Natural killer cell treated with Interleukin-12 subunit alpha and Interleukin-12 subunit beta and Interleukin-15 and Interleukin-18, amount 100 ng/mL, for 72 hours (primary cell): Measurements from ENCODE around the gene SNTG2. TPM values are rescaled to one million over a fixed set of nuclear protein-coding genes. Genes with fewer than 3 reads are reported as not detected.
A peak's percentile ranks its signal among the peaks of the same experiment; 100 is the strongest.

ENCODE experiments used
- ATAC-seq, 2 donors: fragments of 150-1000 bp; cut with Tn5 transposase in 1 of 2; sonication (Bioruptor Pico), chemical (Tn5 transposase) in 1 of 2; 2 replicates each; pipeline ENCODE4 v1.10.0; 2021
- DNase-seq: peaks from one replicate; pipeline ENCODE4 v3.0.0; 2022; ENCODE audit warnings: low spot score
- H3K27ac Mint-ChIP-seq, 2 donors: 1 replicate in 1 of 2; 2 replicates in 1 of 2; pipeline ENCODE4 v1.8.0; 2022; ENCODE audit warnings: mixed read lengths in 2 of 2, mild to moderate bottlenecking in 1 of 2, moderate library complexity in 1 of 2
- H3K27me3 Mint-ChIP-seq, 2 donors: 1 replicate in 1 of 2; 2 replicates in 1 of 2; pipeline ENCODE4 v1.8.0; 2022; ENCODE audit warnings: mixed read lengths in 2 of 2
- H3K36me3 Mint-ChIP-seq: one replicate; pipeline ENCODE4 v1.8.0; 2022; ENCODE audit warnings: mixed read lengths
- H3K4me1 Mint-ChIP-seq, 2 donors: 1 replicate in 1 of 2; 2 replicates in 1 of 2; pipeline ENCODE4 v1.8.0; 2022; ENCODE audit warnings: low read depth in 2 of 2, mixed read lengths in 2 of 2, mild to moderate bottlenecking in 1 of 2
- H3K4me3 Mint-ChIP-seq: one replicate; pipeline ENCODE4 v1.8.0; 2022; ENCODE audit warnings: mixed read lengths
- H3K9me3 Mint-ChIP-seq: 2 replicates; pipeline ENCODE4 v1.8.0; 2022; ENCODE audit warnings: mixed read lengths
- total RNA-seq, 2 donors: library from RNA; stranded (reverse); gene quantifications; one replicate each; pipeline ENCODE4 v1.2.3, GENCODE V29; 2022

The SNTG2 gene
- total RNA-seq, 2 donors from 2014 or later, result 0.31 TPM; not detected in 1

GRCh38 chr2:1156531-1156930 lies 205.9 kb downstream of the SNTG2 start:
- no peak for ATAC-seq
- peaks cover 0 to 3% of the 10 kb centered on the region in 2 donors for H3K4me1 Mint-ChIP-seq
- DNase-seq, result no peak

GRCh38 chr2:1157107-1157506 lies 206.5 kb downstream of the SNTG2 start:
- ATAC-seq, result no peak
- DNase-seq, result no peak
- H3K27ac Mint-ChIP-seq, result no peak overlapping the region

More at GRCh38 chr2:1156531-1156930, 205.9 kb downstream of the SNTG2 start:
- Mint-ChIP-seq H3K4me3 (no peak overlapping the region), H3K27ac (no peak overlapping the region), H3K9me3 (no peaks in the 10 kb centered on the region), H3K27me3 (no peaks in the 10 kb centered on the region), H3K36me3 (no peaks in the 10 kb centered on the region)

GRCh38 chr2:1159013-1159412 lies 208.4 kb downstream of the SNTG2 start:
- Mint-ChIP-seq H3K4me3 (no peak overlapping the region), H3K36me3 (peaks cover 4% of the 10 kb centered on the region), H3K27me3 (no peaks in the 10 kb centered on the region), H3K4me1 (peaks cover 17 to 21% of the 10 kb centered on the region in 2 donors), H3K9me3 (peaks cover 12% of the 10 kb centered on the region), H3K27ac (no peak overlapping the region)
- DNase-seq (no peak), ATAC-seq (no peak)

More at GRCh38 chr2:1157107-1157506, 206.5 kb downstream of the SNTG2 start:
- Mint-ChIP-seq H3K27me3 (no peaks in the 10 kb centered on the region), H3K4me1 (peaks cover 0 to 3% of the 10 kb centered on the region in 2 donors), H3K36me3 (no peaks in the 10 kb centered on the region), H3K9me3 (no peaks in the 10 kb centered on the region), H3K4me3 (no peak overlapping the region)

- peaks cover 4% of the 10 kb centered on the region for H3K36me3 Mint-ChIP-seq
- peaks cover 13% of the 10 kb centered on the region for H3K9me3 Mint-ChIP-seq
- peak overlapping the region; percentile 66 to 98 for H3K27ac Mint-ChIP-seq
- ATAC-seq (no peak), DNase-seq (no peak)
- H3K27me3 Mint-ChIP-seq, result no peaks in the 10 kb centered on the region
- peak overlapping the region; percentile 60 for H3K4me3 Mint-ChIP-seq
- H3K4me1 Mint-ChIP-seq, result peaks cover 18 to 35% of the 10 kb centered on the region in 2 donors
Observed at GRCh38 chr2:1162246-1162645, 211.6 kb downstream of the SNTG2 start.

GRCh38 chr2:1162768-1163584 lies 212.3 kb downstream of the SNTG2 start:
- ATAC-seq (peak; percentile 55 to 64), DNase-seq (no peak)
- H3K9me3 Mint-ChIP-seq, result peaks cover 13% of the 10 kb centered on the region
- peaks cover 18 to 35% of the 10 kb centered on the region in 2 donors for H3K4me1 Mint-ChIP-seq
- H3K27ac Mint-ChIP-seq, result peak overlapping the region; percentile 66 to 98
- peak overlapping the region; percentile 60 for H3K4me3 Mint-ChIP-seq
- H3K27me3 Mint-ChIP-seq, result no peaks in the 10 kb centered on the region
- H3K36me3 Mint-ChIP-seq, result peaks cover 4% of the 10 kb centered on the region

- Mint-ChIP-seq H3K4me3 (no peak overlapping the region), H3K4me1 (peaks cover 18 to 32% of the 10 kb centered on the region in 2 donors), H3K27ac (no peak overlapping the region), H3K9me3 (peaks cover 13% of the 10 kb centered on the region), H3K36me3 (peaks cover 4% of the 10 kb centered on the region), H3K27me3 (peaks cover 2 to 12% of the 10 kb centered on the region in 2 donors)
- DNase-seq (no peak), ATAC-seq (no peak)
Observed at GRCh38 chr2:1166976-1167375, 216.3 kb downstream of the SNTG2 start.

GRCh38 chr2:1168846-1169245 lies 218.2 kb downstream of the SNTG2 start:
- DNase-seq (no peak), ATAC-seq (no peak)
- H3K27me3 Mint-ChIP-seq, result peaks cover 2 to 13% of the 10 kb centered on the region in 2 donors
- H3K36me3 Mint-ChIP-seq, result no peaks in the 10 kb centered on the region
- peaks cover 3% of the 10 kb centered on the region for H3K9me3 Mint-ChIP-seq
- H3K4me3 Mint-ChIP-seq, result no peak overlapping the region
- no peak overlapping the region for H3K27ac Mint-ChIP-seq
- peaks cover 2 to 16% of the 10 kb centered on the region in 2 donors for H3K4me1 Mint-ChIP-seq

- Mint-ChIP-seq H3K9me3 (no peaks in the 10 kb centered on the region), H3K4me3 (no peak overlapping the region), H3K27ac (no peak overlapping the region), H3K27me3 (peaks cover 2 to 18% of the 10 kb centered on the region in 2 donors), H3K4me1 (peaks cover 0 to 13% of the 10 kb centered on the region in 2 donors), H3K36me3 (no peaks in the 10 kb centered on the region)
- no peak for DNase-seq
- ATAC-seq, result no peak
Observed at GRCh38 chr2:1169291-1169949, 218.8 kb downstream of the SNTG2 start.

GRCh38 chr2:1170241-1170640 lies 219.6 kb downstream of the SNTG2 start:
- Mint-ChIP-seq H3K9me3 (no peaks in the 10 kb centered on the region), H3K4me3 (no peak overlapping the region), H3K4me1 (peaks cover 0 to 8% of the 10 kb centered on the region in 2 donors), H3K27me3 (peaks cover 9 to 25% of the 10 kb centered on the region in 2 donors), H3K36me3 (no peaks in the 10 kb centered on the region), H3K27ac (no peak overlapping the region)
- ATAC-seq (no peak), DNase-seq (no peak)

GRCh38 chr2:1170711-1171110 lies 220.1 kb downstream of the SNTG2 start:
- H3K27me3 Mint-ChIP-seq, result peaks cover 11 to 30% of the 10 kb centered on the region in 2 donors
- H3K27ac Mint-ChIP-seq, result no peak overlapping the region
- ATAC-seq, result no peak
- H3K36me3 Mint-ChIP-seq, result no peaks in the 10 kb centered on the region
- H3K9me3 Mint-ChIP-seq, result no peaks in the 10 kb centered on the region
- no peak for DNase-seq
- H3K4me3 Mint-ChIP-seq, result no peak overlapping the region
- H3K4me1 Mint-ChIP-seq, result peaks cover 0 to 8% of the 10 kb centered on the region in 2 donors

- Mint-ChIP-seq H3K4me1 (no peaks in the 10 kb centered on the region), H3K4me3 (no peak overlapping the region), H3K9me3 (no peaks in the 10 kb centered on the region), H3K36me3 (no peaks in the 10 kb centered on the region), H3K27me3 (peaks cover 16 to 44% of the 10 kb centered on the region in 2 donors), H3K27ac (no peak overlapping the region)
- no peak for DNase-seq
- no peak for ATAC-seq
Observed at GRCh38 chr2:1173528-1173927, 222.9 kb downstream of the SNTG2 start.

- H3K9me3 Mint-ChIP-seq, result peaks cover 4% of the 10 kb centered on the region
- no peaks in the 10 kb centered on the region for H3K36me3 Mint-ChIP-seq
- peaks cover 5 to 18% of the 10 kb centered on the region in 2 donors for H3K27me3 Mint-ChIP-seq
- no peaks in the 10 kb centered on the region for H3K4me1 Mint-ChIP-seq
- no peak overlapping the region for H3K4me3 Mint-ChIP-seq
- ATAC-seq (no peak), DNase-seq (no peak)
- no peak overlapping the region for H3K27ac Mint-ChIP-seq
Observed at GRCh38 chr2:1181893-1182292, 231.2 kb downstream of the SNTG2 start.

GRCh38 chr2:1183300-1183699 lies 232.7 kb downstream of the SNTG2 start:
- ATAC-seq (no peak), DNase-seq (no peak)
- no peak overlapping the region for H3K4me3 Mint-ChIP-seq
- H3K4me1 Mint-ChIP-seq, result no peaks in the 10 kb centered on the region
- H3K36me3 Mint-ChIP-seq, result no peaks in the 10 kb centered on the region
- no peak overlapping the region for H3K27ac Mint-ChIP-seq
- peaks cover 6 to 21% of the 10 kb centered on the region in 2 donors for H3K27me3 Mint-ChIP-seq
- peaks cover 4% of the 10 kb centered on the region for H3K9me3 Mint-ChIP-seq

GRCh38 chr2:1186421-1186820 lies 235.8 kb downstream of the SNTG2 start:
- Mint-ChIP-seq H3K36me3 (no peaks in the 10 kb centered on the region), H3K27me3 (peaks cover 8 to 23% of the 10 kb centered on the region in 2 donors)

More at GRCh38 chr2:1186421-1186820, 235.8 kb downstream of the SNTG2 start:
- H3K4me1 Mint-ChIP-seq, result no peaks in the 10 kb centered on the region
- ATAC-seq (no peak), DNase-seq (no peak)
- no peak overlapping the region for H3K4me3 Mint-ChIP-seq
- no peak overlapping the region for H3K27ac Mint-ChIP-seq
- peaks cover 4% of the 10 kb centered on the region for H3K9me3 Mint-ChIP-seq
